ENCODE data around the gene DHPS. TPM values are rescaled to one million over a fixed set of nuclear protein-coding genes. Genes with fewer than 3 reads are reported as not detected.
A peak's percentile ranks its signal among the peaks of the same experiment; 100 is the strongest.

Gene DHPS
- total and polyA plus RNA-seq, 4 donors = 65.0 to 80.8 (median 74.7) TPM

DNA sequence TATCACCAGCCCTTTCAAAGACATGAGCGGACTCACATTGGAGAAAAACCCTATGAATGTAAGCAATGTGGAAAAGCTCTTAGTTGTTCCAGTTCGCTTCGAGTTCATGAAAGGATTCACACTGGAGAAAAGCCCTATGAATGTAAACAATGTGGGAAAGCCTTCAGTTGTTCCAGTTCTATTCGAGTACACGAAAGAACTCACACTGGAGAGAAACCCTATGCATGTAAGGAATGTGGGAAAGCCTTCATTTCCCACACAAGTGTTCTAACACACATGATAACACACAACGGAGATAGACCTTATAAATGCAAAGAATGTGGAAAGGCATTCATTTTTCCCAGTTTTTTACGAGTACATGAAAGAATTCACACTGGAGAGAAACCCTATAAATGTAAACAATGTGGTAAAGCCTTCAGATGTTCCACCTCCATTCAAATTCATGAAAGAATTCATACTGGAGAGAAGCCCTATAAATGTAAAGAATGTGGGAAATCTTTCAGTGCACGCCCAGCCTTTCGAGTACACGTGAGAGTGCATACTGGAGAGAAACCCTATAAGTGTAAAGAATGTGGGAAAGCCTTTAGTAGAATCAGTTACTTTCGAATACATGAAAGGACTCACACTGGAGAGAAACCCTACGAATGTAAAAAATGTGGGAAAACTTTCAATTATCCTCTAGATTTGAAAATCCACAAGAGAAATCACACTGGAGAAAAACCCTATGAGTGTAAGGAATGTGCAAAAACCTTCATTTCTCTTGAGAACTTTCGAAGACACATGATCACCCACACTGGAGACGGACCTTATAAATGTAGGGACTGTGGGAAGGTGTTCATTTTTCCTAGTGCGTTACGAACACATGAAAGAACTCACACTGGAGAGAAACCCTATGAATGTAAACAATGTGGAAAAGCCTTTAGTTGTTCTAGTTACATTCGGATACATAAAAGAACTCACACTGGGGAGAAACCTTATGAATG, 53.3 kb downstream of the DHPS start:
- WGBS, 2 donors = 98 to 99% methylated on average over 17 of the region's 17 CpGs
- Histone ChIP-seq H3K36me3 (ENCODE audit: control insufficient read depth in 4 of 4, insufficient read depth in 4 of 4, low read length in 4 of 4) (peaks cover 29 to 57% (median 34%) of the 10 kb centered on the region in 4 donors), H3K9me3 (ENCODE audit: control insufficient read depth in 4 of 4, insufficient read depth in 3 of 4, low read length in 3 of 4) (peaks cover 3 to 20% (median 12%) of the 10 kb centered on the region in 4 donors), H3K4me3 (no peak overlapping the region), H3K27me3 (ENCODE audit: control insufficient read depth in 3 of 3, insufficient read depth in 3 of 3, low read length in 2 of 3) (no peaks in the 10 kb centered on the region), H3K4me1 (ENCODE audit: control insufficient read depth in 5 of 5, insufficient read depth in 5 of 5, low read length in 5 of 5) (no peaks in the 10 kb centered on the region), H3K9ac (ENCODE audit: insufficient read depth in 1 of 2, low read length in 2 of 2) (no peak overlapping the region), H3K27ac (ENCODE audit: low read depth in 1 of 2, low read length in 1 of 2) (no peak overlapping the region)
- no peak for ATAC-seq (ENCODE audit: insufficient read depth, low FRiP score)
- no peak for DNase-seq
- TF ChIP-seq, protein P1, sequence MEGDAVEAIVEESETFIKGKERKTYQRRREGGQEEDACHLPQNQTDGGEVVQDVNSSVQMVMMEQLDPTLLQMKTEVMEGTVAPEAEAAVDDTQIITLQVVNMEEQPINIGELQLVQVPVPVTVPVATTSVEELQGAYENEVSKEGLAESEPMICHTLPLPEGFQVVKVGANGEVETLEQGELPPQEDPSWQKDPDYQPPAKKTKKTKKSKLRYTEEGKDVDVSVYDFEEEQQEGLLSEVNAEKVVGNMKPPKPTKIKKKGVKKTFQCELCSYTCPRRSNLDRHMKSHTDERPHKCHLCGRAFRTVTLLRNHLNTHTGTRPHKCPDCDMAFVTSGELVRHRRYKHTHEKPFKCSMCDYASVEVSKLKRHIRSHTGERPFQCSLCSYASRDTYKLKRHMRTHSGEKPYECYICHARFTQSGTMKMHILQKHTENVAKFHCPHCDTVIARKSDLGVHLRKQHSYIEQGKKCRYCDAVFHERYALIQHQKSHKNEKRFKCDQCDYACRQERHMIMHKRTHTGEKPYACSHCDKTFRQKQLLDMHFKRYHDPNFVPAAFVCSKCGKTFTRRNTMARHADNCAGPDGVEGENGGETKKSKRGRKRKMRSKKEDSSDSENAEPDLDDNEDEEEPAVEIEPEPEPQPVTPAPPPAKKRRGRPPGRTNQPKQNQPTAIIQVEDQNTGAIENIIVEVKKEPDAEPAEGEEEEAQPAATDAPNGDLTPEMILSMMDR (IDR thresholded peaks at IDR 0.05; ENCODE audit: control extremely low read depth, extremely low read depth) = no peak

- DNase-seq (no peak), ATAC-seq (ENCODE audit: insufficient read depth, low FRiP score) (no peak)
- H3K27ac ChIP-seq (ENCODE audit: low read depth in 1 of 2, low read length in 1 of 2) = no peak overlapping the region
- peaks cover 3 to 20% (median 12%) of the 10 kb centered on the region in 4 donors for H3K9me3 ChIP-seq (ENCODE audit: control insufficient read depth in 4 of 4, insufficient read depth in 3 of 4, low read length in 3 of 4)
- no peak overlapping the region for H3K4me3 ChIP-seq
- H3K27me3 ChIP-seq (ENCODE audit: control insufficient read depth in 3 of 3, insufficient read depth in 3 of 3, low read length in 2 of 3) = no peaks in the 10 kb centered on the region
- WGBS, 2 donors = 82 to 94% methylated on average over 8 of the region's 8 CpGs
- H3K9ac ChIP-seq (ENCODE audit: insufficient read depth in 1 of 2, low read length in 2 of 2) = no peak overlapping the region
- H3K36me3 ChIP-seq (ENCODE audit: control insufficient read depth in 4 of 4, insufficient read depth in 4 of 4, low read length in 4 of 4) = peaks cover 28 to 53% (median 34%) of the 10 kb centered on the region in 4 donors
- TF ChIP-seq, protein P1 (IDR thresholded peaks at IDR 0.05; ENCODE audit: control extremely low read depth, extremely low read depth) = no peak
- no peaks in the 10 kb centered on the region for H3K4me1 ChIP-seq (ENCODE audit: control insufficient read depth in 5 of 5, insufficient read depth in 5 of 5, low read length in 5 of 5)
These were observed 54.7 kb downstream of the DHPS start for GRCh38 chr19:12626958-12627357.

Small RNAs within 50 kb of the gene (small RNA-seq; reads per million reads assigned to genes)
- gene SNORD41 (ENCODE audit: low replicate concordance) = 81.8 reads per million, percentile 98 among the genes with 10 or more reads in this experiment

Other genes starting within 250 kb of the DHPS start
- gene ZNF443, start 240.9 kb downstream of the DHPS start, total RNA-seq = 1 to 10 TPM; 3.3 to 9.4 TPM
- gene ZNF443, start 240.9 kb downstream of the DHPS start, polyA plus RNA-seq = 1 to 10 TPM; 1.4 to 2.6 TPM
- 10 to 100 TPM in 1 of 2 donors, 1 to 10 TPM in 1; 2.6 to 14.6 TPM for gene ZNF709, start 197.1 kb downstream of the DHPS start, total RNA-seq
- gene ZNF709, start 197.1 kb downstream of the DHPS start, polyA plus RNA-seq = 1 to 10 TPM in 1 of 2 donors, under 1 TPM in 1; 0.64 to 1.3 TPM
- 10 to 100 TPM; 11.1 to 26.3 TPM for gene ZNF564, start 130.4 kb downstream of the DHPS start, total RNA-seq
- 1 to 10 TPM; 5.2 to 5.3 TPM for gene ZNF564, start 130.4 kb downstream of the DHPS start, polyA plus RNA-seq
- 10 to 100 TPM in 1 of 2 donors, 1 to 10 TPM in 1; 7.7 to 10.4 TPM for gene ZNF490, start 71.1 kb downstream of the DHPS start, total RNA-seq
- under 1 TPM; 0.94 to 0.96 TPM for gene ZNF490, start 71.1 kb downstream of the DHPS start, polyA plus RNA-seq
- 10 to 100 TPM; 20.7 to 33.4 TPM for gene ZNF791, start 71.0 kb downstream of the DHPS start, total RNA-seq
- gene ZNF791, start 71.0 kb downstream of the DHPS start, polyA plus RNA-seq = 10 to 100 TPM in 1 of 2 donors, 1 to 10 TPM in 1; 5.5 to 10.1 TPM
- 100 to 1,000 TPM in 1 of 2 donors, 10 to 100 TPM in 1; 38.7 to 160 TPM for gene MAN2B1, start 15.1 kb downstream of the DHPS start, total RNA-seq
- 100 to 1,000 TPM in 1 of 2 donors, 10 to 100 TPM in 1; 93.2 to 118 TPM for gene MAN2B1, start 15.1 kb downstream of the DHPS start, polyA plus RNA-seq
- gene WDR83, start 15.1 kb downstream of the DHPS start, total RNA-seq = 10 to 100 TPM in 1 of 2 donors, 1 to 10 TPM in 1; 7.9 to 11.9 TPM
- 10 to 100 TPM; 11.8 to 15.8 TPM for gene WDR83, start 15.1 kb downstream of the DHPS start, polyA plus RNA-seq
- gene GNG14, start 6.1 kb upstream of the DHPS start, total RNA-seq = not detected
- gene GNG14, start 6.1 kb upstream of the DHPS start, polyA plus RNA-seq = not detected
- gene FBXW9, start 14.8 kb upstream of the DHPS start, total RNA-seq = 10 to 100 TPM; 10.7 to 17.1 TPM
- 10 to 100 TPM in 1 of 2 donors, 1 to 10 TPM in 1; 6.8 to 13.0 TPM for gene FBXW9, start 14.8 kb upstream of the DHPS start, polyA plus RNA-seq
- 10 to 100 TPM; 54.7 to 63.0 TPM for gene TNPO2, start 42.1 kb upstream of the DHPS start, total RNA-seq
- gene TNPO2, start 42.1 kb upstream of the DHPS start, polyA plus RNA-seq = 10 to 100 TPM; 29.5 to 31.5 TPM
- 100 to 1,000 TPM in 1 of 2 donors, 10 to 100 TPM in 1; 77.2 to 144 TPM for gene TRIR, start 52.8 kb upstream of the DHPS start, total RNA-seq
- 100 to 1,000 TPM; 226 to 422 TPM for gene TRIR, start 52.8 kb upstream of the DHPS start, polyA plus RNA-seq
- 10 to 100 TPM; 33.4 to 75.0 TPM for gene GET3, start 55.6 kb upstream of the DHPS start, total RNA-seq
- gene GET3, start 55.6 kb upstream of the DHPS start, polyA plus RNA-seq = 100 to 1,000 TPM in 1 of 2 donors, 10 to 100 TPM in 1; 78.8 to 112 TPM
- not detected for gene BEST2, start 69.9 kb upstream of the DHPS start, total RNA-seq
- under 1 TPM in 1 of 2 donors, not detected in 1; 0.02 TPM for gene BEST2, start 69.9 kb upstream of the DHPS start, polyA plus RNA-seq
- gene HOOK2, start 93.7 kb upstream of the DHPS start, total RNA-seq = 10 to 100 TPM; 46.9 to 67.4 TPM
- 10 to 100 TPM; 39.8 to 54.3 TPM for gene HOOK2, start 93.7 kb upstream of the DHPS start, polyA plus RNA-seq
- 100 to 1,000 TPM; 121 to 205 TPM for gene JUNB, start 109.6 kb upstream of the DHPS start, total RNA-seq
- gene JUNB, start 109.6 kb upstream of the DHPS start, polyA plus RNA-seq = 100 to 1,000 TPM; 111 to 689 TPM
- gene PRDX2, start 119.9 kb upstream of the DHPS start, total RNA-seq = 100 to 1,000 TPM; 166 to 196 TPM
- 100 to 1,000 TPM; 132 to 181 TPM for gene PRDX2, start 119.9 kb upstream of the DHPS start, polyA plus RNA-seq
- 1 to 10 TPM; 1.8 to 2.2 TPM for gene THSD8, start 120.2 kb upstream of the DHPS start, total RNA-seq
- 1 to 10 TPM in 1 of 2 donors, under 1 TPM in 1; 0.10 to 6.2 TPM for gene THSD8, start 120.2 kb upstream of the DHPS start, polyA plus RNA-seq
- 10 to 100 TPM in 1 of 2 donors, 1 to 10 TPM in 1; 7.5 to 16.1 TPM for gene RNASEH2A, start 124.7 kb upstream of the DHPS start, total RNA-seq
- 10 to 100 TPM in 1 of 2 donors, 1 to 10 TPM in 1; 7.3 to 11.1 TPM for gene RNASEH2A, start 124.7 kb upstream of the DHPS start, polyA plus RNA-seq
- not detected for gene RTBDN, start 152.7 kb upstream of the DHPS start, total RNA-seq
- not detected for gene RTBDN, start 152.7 kb upstream of the DHPS start, polyA plus RNA-seq
- gene MAST1, start 156.6 kb upstream of the DHPS start, total RNA-seq = under 1 TPM; 0.55 to 0.88 TPM
- under 1 TPM; 0.08 to 0.26 TPM for gene MAST1, start 156.6 kb upstream of the DHPS start, polyA plus RNA-seq
- gene DNASE2, start 199.6 kb upstream of the DHPS start, total RNA-seq = 10 to 100 TPM; 31.2 to 68.0 TPM
- gene DNASE2, start 199.6 kb upstream of the DHPS start, polyA plus RNA-seq = 10 to 100 TPM; 32.2 to 72.3 TPM
- 1 to 10 TPM in 1 of 2 donors, under 1 TPM in 1; 0.28 to 3.0 TPM for gene KLF1, start 205.3 kb upstream of the DHPS start, total RNA-seq
- under 1 TPM; 0.26 to 0.61 TPM for gene KLF1, start 205.3 kb upstream of the DHPS start, polyA plus RNA-seq
- gene GCDH, start 209.3 kb upstream of the DHPS start, total RNA-seq = 10 to 100 TPM; 24.0 to 31.3 TPM
- gene GCDH, start 209.3 kb upstream of the DHPS start, polyA plus RNA-seq = 10 to 100 TPM; 15.6 to 33.8 TPM
- not detected for gene SYCE2, start 237.4 kb upstream of the DHPS start, total RNA-seq
- under 1 TPM; 0.13 to 0.28 TPM for gene SYCE2, start 237.4 kb upstream of the DHPS start, polyA plus RNA-seq